Measurements from ENCODE around the gene CLIP3.
A peak's percentile ranks its signal among the peaks of the same experiment; 100 is the strongest.

Gene CLIP3

DNA sequence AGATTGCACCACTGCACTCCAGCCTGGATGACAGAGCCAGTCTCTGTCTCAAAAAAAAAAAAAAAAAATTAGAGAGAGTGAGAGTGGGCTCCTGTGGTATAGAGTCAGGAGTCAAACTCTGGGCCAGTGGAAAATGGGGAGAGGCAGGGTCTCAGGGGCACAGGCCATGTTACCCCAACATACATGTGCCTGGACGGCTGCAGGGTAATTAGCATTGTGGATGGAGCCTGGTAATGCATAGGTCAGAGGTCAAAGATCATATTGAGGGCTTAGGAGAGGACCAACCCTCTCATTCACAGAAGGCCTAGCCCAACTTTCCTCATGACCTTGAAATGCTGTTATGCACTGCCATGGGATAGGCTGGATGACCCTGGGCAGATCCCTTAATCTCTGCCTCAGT lies 7.1 kb downstream of the CLIP3 start:
- H2AFZ ChIP-seq (ENCODE audit: low read length, unreplicated experiment), result no peak overlapping the region
- H3K27ac ChIP-seq (ENCODE audit: low read depth, low read length), result no peak overlapping the region
- no peaks in the 10 kb centered on the region for H3K79me2 ChIP-seq (ENCODE audit: control insufficient read depth, insufficient read depth, low read length, unreplicated experiment)
- no peaks in the 10 kb centered on the region for H3K4me1 ChIP-seq (ENCODE audit: control insufficient read depth, insufficient read depth, low read length, unreplicated experiment)
- no peaks in the 10 kb centered on the region for H3K36me3 ChIP-seq (ENCODE audit: insufficient read depth, low read length)
- H3K27me3 ChIP-seq (ENCODE audit: insufficient read depth, low read length), result no peaks in the 10 kb centered on the region
- H3K4me3 ChIP-seq (ENCODE audit: low read depth, low read length), result no peak overlapping the region

DNA sequence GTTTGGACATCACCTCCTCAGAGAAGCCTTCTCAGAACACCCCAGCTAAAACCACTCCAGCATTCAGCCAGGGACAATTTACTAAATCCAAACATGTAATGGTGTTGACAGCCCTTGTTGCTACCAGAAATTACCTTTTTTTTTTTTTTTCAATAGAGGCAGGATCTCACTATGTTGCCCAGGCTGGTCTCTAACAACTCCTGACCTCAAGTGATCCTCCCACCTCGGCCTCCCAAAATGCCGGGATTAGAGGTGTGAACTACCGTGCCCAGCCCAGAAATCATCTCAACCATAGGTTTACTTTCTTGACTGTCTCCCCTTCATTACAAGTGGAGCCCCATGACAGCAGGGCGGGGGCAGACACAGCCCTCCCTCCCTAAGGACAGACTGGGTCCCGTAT lies 9.2 kb downstream of the CLIP3 start:
- no peak overlapping the region for H2AFZ ChIP-seq (ENCODE audit: low read length, unreplicated experiment)
- no peak overlapping the region for H3K27ac ChIP-seq (ENCODE audit: low read depth, low read length)
- H3K79me2 ChIP-seq (ENCODE audit: control insufficient read depth, insufficient read depth, low read length, unreplicated experiment), result no peaks in the 10 kb centered on the region
- no peak overlapping the region for H3K4me3 ChIP-seq (ENCODE audit: low read depth, low read length)
- no peaks in the 10 kb centered on the region for H3K27me3 ChIP-seq (ENCODE audit: insufficient read depth, low read length)
- H3K4me1 ChIP-seq (ENCODE audit: control insufficient read depth, insufficient read depth, low read length, unreplicated experiment), result no peaks in the 10 kb centered on the region
- H3K36me3 ChIP-seq (ENCODE audit: insufficient read depth, low read length), result no peaks in the 10 kb centered on the region

DNA sequence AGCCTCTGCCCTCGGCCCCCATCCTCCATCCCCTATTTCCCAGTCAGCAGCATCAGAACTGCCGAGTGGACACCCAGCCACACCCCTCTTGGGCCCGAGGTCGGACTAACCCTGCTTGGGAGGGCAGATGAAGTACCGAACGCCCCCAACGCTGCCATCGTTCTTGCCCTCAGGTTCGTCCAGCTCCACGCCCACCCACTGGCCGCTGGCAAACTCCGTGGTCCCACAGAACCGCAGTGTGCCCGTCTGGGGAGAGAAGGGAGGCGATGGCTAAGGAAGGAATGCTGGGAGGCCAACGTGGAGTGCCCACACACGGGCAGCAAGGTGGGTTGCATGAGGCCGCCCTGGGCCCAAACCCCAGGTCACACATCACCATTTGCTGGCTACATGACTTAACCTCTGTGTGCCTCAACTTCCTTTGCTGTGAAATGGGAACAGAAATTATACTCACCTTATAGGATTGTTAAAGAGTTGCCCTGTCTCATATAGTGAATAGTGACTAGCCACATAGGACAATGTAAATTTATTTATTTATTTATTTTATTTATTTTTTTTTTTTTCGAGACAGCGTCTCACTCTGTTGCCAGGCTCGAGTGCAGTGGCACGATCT lies 13.5 kb downstream of the CLIP3 start:
- Histone ChIP-seq H3K27ac (ENCODE audit: low read depth, low read length) (no peak overlapping the region), H3K4me3 (ENCODE audit: low read depth, low read length) (no peak overlapping the region), H3K4me1 (ENCODE audit: control insufficient read depth, insufficient read depth, low read length, unreplicated experiment) (peaks cover 3% of the 10 kb centered on the region), H2AFZ (ENCODE audit: low read length, unreplicated experiment) (no peak overlapping the region), H3K79me2 (ENCODE audit: control insufficient read depth, insufficient read depth, low read length, unreplicated experiment) (no peaks in the 10 kb centered on the region), H3K27me3 (ENCODE audit: insufficient read depth, low read length) (no peaks in the 10 kb centered on the region), H3K36me3 (ENCODE audit: insufficient read depth, low read length) (no peaks in the 10 kb centered on the region)

DNA sequence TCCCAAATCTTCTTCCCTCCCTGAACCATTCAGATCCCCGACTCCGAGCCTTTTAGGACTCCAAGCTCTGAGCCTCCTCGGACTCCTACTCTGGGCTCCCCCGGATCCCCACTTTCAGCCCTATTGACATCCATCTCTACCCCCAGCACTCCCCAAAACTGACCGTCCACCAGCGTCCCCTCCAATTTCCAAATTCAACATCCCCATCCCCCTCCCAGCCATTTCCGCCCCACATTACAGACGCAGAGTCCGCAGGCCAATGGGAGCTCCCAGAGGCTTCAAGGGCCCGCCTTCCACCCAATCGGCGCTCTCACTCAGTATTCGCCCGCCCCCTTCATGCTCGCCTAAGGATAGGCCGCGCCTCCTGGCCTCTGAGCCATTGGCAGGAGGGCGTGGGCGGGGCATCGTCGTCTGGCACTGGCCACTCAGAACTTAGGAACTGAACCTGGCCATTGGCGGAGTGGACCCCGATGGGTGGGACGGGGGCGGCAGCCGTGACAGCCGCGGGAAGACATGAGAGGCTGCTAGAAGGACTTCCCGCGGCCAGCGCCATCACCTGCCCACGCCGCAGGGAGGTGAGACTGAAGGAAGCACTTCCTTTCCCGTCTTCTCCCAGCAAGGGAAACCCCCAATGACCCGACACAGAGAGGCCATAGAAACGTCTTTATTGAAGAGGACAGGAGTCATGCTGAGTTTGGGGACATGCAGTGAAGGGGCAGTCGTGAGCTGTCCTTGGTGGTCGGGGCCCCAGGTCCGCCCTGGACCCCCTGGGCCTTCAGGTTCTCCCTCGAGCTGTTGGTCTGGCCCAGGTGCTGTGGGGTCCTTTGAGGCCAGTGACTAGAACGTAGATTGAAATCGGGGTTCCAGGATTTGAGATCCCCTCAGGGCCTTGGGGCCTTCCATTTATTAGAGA lies 18.4 kb downstream of the CLIP3 start, which contains the start of gene ALKBH6:
Gene ALKBH6, minus strand, starts transcription at position 202 of the 913 bp plus-strand sequence. CDS start 816 bp downstream, outside the sequence.
- no peaks in the 10 kb centered on the region for H3K27me3 ChIP-seq (ENCODE audit: insufficient read depth, low read length)
- H3K36me3 ChIP-seq (ENCODE audit: insufficient read depth, low read length), result no peaks in the 10 kb centered on the region
- peaks cover 3% of the 10 kb centered on the region for H3K4me1 ChIP-seq (ENCODE audit: control insufficient read depth, insufficient read depth, low read length, unreplicated experiment)
- no peaks in the 10 kb centered on the region for H3K79me2 ChIP-seq (ENCODE audit: control insufficient read depth, insufficient read depth, low read length, unreplicated experiment)
- H3K27ac ChIP-seq (ENCODE audit: low read depth, low read length), result no peak within 1 kb of the TSS
- no peak within 1 kb of the TSS for H2AFZ ChIP-seq (ENCODE audit: low read length, unreplicated experiment)
- peak within 1 kb of the TSS; percentile 75 for H3K4me3 ChIP-seq (ENCODE audit: low read depth, low read length)

DNA sequence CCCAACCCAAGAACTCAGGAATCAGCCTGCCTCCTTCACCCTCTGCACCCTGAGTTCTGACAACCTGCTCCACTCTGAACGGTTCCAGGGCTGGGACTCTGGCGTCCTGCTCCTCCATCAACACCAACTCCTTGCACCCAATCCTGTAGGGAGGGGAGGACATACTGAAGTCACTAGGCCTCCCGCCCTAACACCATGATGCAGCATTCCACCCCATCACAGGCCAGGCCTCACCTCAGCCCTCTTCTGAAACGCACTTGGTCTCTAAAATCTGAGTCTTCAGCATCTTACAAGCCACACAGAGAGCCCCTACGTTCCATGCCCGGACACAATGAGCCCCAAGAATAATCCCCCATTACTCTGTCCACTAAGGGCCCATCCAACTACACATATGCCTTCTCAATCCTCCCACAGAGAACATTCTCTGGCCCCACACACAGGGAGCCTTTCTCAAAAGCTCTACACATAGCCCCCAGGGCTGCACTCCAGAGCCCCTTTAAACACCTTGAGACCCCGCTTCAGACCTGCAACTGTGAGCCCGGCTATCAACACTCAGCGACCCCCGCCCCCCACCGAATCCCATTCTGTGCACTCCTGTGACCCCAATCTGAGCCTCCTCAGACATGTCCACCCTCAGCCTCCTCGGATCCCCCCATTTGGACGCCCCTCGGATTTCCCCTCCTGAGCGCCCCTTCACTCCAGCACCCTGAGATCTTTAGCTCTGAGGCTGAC lies 19.2 kb downstream of the CLIP3 start:
- Histone ChIP-seq H2AFZ (ENCODE audit: low read length, unreplicated experiment) (no peak overlapping the region), H3K79me2 (ENCODE audit: control insufficient read depth, insufficient read depth, low read length, unreplicated experiment) (no peaks in the 10 kb centered on the region), H3K4me3 (ENCODE audit: low read depth, low read length) (peak overlapping the region; percentile 75), H3K36me3 (ENCODE audit: insufficient read depth, low read length) (no peaks in the 10 kb centered on the region), H3K27ac (ENCODE audit: low read depth, low read length) (no peak overlapping the region), H3K27me3 (ENCODE audit: insufficient read depth, low read length) (no peaks in the 10 kb centered on the region), H3K4me1 (ENCODE audit: control insufficient read depth, insufficient read depth, low read length, unreplicated experiment) (peaks cover 3% of the 10 kb centered on the region)

DNA sequence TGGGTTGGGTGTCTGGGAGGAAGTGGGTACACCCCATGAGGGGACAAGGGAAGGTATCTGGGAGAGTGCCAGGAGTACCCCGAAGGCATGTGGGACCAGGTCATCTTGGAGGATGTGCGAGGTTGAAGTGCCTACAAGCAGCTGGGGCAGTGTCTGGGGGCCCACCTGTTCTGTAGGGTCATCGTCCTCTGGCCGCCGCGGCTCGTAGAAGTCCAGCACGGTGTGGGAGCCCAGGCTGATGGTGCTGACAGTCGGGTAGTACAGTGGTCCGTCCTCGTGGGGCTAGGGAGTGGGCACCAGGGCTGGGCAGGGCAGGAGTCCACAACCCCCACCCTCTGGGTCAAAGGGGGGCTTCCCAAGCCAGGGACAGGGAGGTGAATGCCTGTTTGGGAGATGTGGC lies 22.3 kb downstream of the CLIP3 start:
- Histone ChIP-seq H3K27ac (ENCODE audit: low read depth, low read length) (no peak overlapping the region), H3K36me3 (ENCODE audit: insufficient read depth, low read length) (no peaks in the 10 kb centered on the region), H3K27me3 (ENCODE audit: insufficient read depth, low read length) (no peaks in the 10 kb centered on the region), H2AFZ (ENCODE audit: low read length, unreplicated experiment) (no peak overlapping the region), H3K79me2 (ENCODE audit: control insufficient read depth, insufficient read depth, low read length, unreplicated experiment) (no peaks in the 10 kb centered on the region), H3K4me3 (ENCODE audit: low read depth, low read length) (no peak overlapping the region), H3K4me1 (ENCODE audit: control insufficient read depth, insufficient read depth, low read length, unreplicated experiment) (peaks cover 3% of the 10 kb centered on the region)

DNA sequence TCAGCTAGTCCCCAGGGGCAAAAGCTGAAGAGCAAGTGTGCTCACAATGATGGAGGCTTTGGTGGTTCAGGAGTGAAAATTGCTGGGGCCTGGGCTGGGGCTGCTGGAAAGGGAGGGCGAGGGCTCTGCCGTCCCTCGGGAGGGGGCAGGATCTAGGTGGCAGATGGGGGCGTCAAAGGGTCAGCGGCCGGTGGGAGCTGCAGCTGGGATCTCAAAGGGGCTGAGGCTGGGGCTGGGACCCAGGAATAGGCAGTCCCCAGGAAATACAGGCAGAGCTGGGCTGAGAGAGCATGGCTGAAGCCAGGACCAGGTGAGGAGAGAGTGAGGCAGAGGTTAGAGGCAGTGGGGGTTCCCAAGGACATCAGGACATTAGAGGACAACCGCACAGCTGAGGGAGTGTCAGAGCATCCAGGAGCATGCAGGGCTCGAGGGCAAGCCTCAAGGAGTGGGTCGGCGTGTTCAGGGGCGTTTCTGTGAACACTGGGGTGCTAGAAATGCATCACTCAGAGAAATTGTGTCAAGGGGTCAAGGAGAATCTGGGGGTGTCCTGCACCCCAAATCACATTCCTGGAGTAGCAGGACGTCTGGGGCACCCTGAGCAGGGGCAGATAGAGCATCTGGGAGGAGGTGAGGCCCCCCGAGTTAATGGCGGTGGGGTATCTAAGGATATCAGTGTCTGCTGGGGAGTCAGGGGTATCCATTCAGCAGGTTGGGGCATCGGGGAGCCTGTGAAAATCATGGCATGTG lies 22.9 kb downstream of the CLIP3 start:
- H2AFZ ChIP-seq (ENCODE audit: low read length, unreplicated experiment), result no peak overlapping the region
- peaks cover under 1% of the 10 kb centered on the region for H3K4me1 ChIP-seq (ENCODE audit: control insufficient read depth, insufficient read depth, low read length, unreplicated experiment)
- H3K27ac ChIP-seq (ENCODE audit: low read depth, low read length), result no peak overlapping the region
- H3K4me3 ChIP-seq (ENCODE audit: low read depth, low read length), result peak overlapping the region; percentile 65
- H3K36me3 ChIP-seq (ENCODE audit: insufficient read depth, low read length), result no peaks in the 10 kb centered on the region
- H3K79me2 ChIP-seq (ENCODE audit: control insufficient read depth, insufficient read depth, low read length, unreplicated experiment), result no peaks in the 10 kb centered on the region
- H3K27me3 ChIP-seq (ENCODE audit: insufficient read depth, low read length), result no peaks in the 10 kb centered on the region

DNA sequence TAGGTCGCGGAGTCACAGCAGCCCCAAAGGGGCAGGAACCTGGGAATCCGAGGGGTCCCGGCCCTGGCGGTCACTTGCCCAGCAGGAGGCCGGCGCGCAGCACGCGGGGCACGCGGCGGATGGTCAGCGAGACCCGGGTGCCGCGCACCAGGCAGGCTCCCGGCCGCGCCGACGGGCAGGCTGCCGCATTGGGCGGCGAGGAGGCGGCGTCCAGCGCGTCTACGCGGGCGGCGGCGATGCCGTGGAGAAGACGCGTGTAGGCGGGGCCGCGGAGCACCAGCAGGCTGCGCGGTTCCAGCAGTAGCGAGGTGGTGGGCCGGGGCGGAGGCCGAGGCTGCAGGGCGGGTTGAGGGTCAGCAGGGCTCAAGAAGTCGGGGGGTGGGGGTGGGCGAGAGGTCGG lies 23.5 kb downstream of the CLIP3 start:
- no peaks in the 10 kb centered on the region for H3K79me2 ChIP-seq (ENCODE audit: control insufficient read depth, insufficient read depth, low read length, unreplicated experiment)
- H2AFZ ChIP-seq (ENCODE audit: low read length, unreplicated experiment), result no peak overlapping the region
- H3K36me3 ChIP-seq (ENCODE audit: insufficient read depth, low read length), result no peaks in the 10 kb centered on the region
- no peak overlapping the region for H3K27ac ChIP-seq (ENCODE audit: low read depth, low read length)
- peak overlapping the region; percentile 65 for H3K4me3 ChIP-seq (ENCODE audit: low read depth, low read length)
- H3K4me1 ChIP-seq (ENCODE audit: control insufficient read depth, insufficient read depth, low read length, unreplicated experiment), result no peaks in the 10 kb centered on the region
- no peaks in the 10 kb centered on the region for H3K27me3 ChIP-seq (ENCODE audit: insufficient read depth, low read length)

DNA sequence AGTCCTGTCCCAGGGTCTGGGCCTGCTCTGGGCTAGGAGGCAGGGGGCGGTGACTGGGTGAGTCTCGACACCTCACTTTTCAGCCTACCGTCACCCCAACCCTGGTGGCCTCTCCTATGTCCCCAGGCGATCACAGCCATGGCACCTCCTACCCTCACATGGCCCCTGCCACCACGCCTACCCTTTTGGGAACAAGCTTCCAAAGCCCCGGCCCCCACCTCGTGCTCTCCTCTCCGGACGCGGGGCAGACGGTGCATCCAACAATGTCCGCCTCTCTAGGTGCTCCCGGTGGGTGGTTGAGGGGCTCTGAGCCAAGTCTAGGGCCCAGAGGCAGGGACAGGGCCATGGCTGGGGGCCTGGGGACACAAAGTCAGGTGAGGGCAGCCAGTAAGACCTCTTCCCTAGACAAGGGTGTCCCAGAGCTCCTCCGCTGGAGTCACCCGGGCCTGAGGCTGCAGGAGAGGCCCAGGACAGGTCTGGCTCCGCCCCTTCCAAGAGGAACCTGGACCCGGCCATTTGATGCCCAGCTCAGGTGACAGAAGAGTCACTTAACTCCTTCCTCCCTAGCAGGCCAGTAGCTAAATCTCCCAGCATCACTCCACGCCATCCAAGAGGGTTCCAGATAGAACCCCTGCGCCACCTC lies 24.2 kb downstream of the CLIP3 start, which contains the start of gene SYNE4:
Gene SYNE4, minus strand, starts transcription at position 478 of the 643 bp plus-strand sequence. Its CDS starts 132 bp downstream, at position 346.
- Histone ChIP-seq H3K79me2 (ENCODE audit: control insufficient read depth, insufficient read depth, low read length, unreplicated experiment) (no peaks in the 10 kb centered on the region), H3K4me3 (ENCODE audit: low read depth, low read length) (peak within 1 kb of the TSS; percentile 65), H3K27ac (ENCODE audit: low read depth, low read length) (no peak within 1 kb of the TSS), H3K36me3 (ENCODE audit: insufficient read depth, low read length) (no peaks in the 10 kb centered on the region), H3K4me1 (ENCODE audit: control insufficient read depth, insufficient read depth, low read length, unreplicated experiment) (no peaks in the 10 kb centered on the region), H3K27me3 (ENCODE audit: insufficient read depth, low read length) (no peaks in the 10 kb centered on the region), H2AFZ (ENCODE audit: low read length, unreplicated experiment) (no peak within 1 kb of the TSS)

DNA sequence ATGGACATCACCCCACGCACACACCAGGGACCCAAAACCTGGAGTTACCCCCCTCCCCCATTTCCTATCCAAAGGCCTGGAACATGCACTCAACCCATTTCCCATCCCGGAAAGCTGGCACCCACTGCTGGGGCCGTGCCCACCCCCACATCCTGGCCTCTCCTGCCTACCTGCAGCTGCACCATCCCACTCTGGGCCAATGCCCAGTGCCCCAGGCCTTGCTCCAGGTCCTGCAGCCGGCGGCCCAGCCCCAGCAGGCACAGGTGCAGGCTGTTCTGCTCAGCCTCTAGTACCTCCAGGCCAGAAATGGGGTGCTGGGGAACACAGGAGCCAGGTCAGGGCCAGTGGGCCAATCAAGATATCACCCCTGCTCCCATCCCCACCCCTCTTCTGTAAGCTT lies 25.7 kb downstream of the CLIP3 start:
- Histone ChIP-seq H3K36me3 (ENCODE audit: insufficient read depth, low read length) (no peaks in the 10 kb centered on the region), H2AFZ (ENCODE audit: low read length, unreplicated experiment) (no peak overlapping the region), H3K4me3 (ENCODE audit: low read depth, low read length) (no peak overlapping the region), H3K27ac (ENCODE audit: low read depth, low read length) (no peak overlapping the region), H3K79me2 (ENCODE audit: control insufficient read depth, insufficient read depth, low read length, unreplicated experiment) (no peaks in the 10 kb centered on the region), H3K4me1 (ENCODE audit: control insufficient read depth, insufficient read depth, low read length, unreplicated experiment) (no peaks in the 10 kb centered on the region), H3K27me3 (ENCODE audit: insufficient read depth, low read length) (no peaks in the 10 kb centered on the region)

All from ACC112 (cell line).